ENCODE measurements around the gene TEX101.
"Not testable (repeated sequence)": the region's sequence is repeated elsewhere in the genome, so short reads cannot be mapped to it uniquely, and the experiment has no call there.

TEX101 gene

GRCh38 chr19:43422000-43422688 lies 7.5 kb downstream of the TEX101 start:
- no peak for DNase-seq

GRCh38 chr19:43422689-43423066 lies 8.0 kb downstream of the TEX101 start:
- no peak for DNase-seq

- no peak for DNase-seq
These were observed 9.1 kb downstream of the TEX101 start for GRCh38 chr19:43423779-43424178.

- DNase-seq, result no peak
These were observed 11.1 kb downstream of the TEX101 start for GRCh38 chr19:43425567-43426392.

- DNase-seq, result no peak
These were observed 14.7 kb downstream of the TEX101 start for GRCh38 chr19:43429395-43429794.

GRCh38 chr19:43430142-43430710 lies 15.5 kb downstream of the TEX101 start:
- DNase-seq, result no peak

GRCh38 chr19:43430976-43431375 lies 16.3 kb downstream of the TEX101 start:
- DNase-seq, result no peak

- no peak for DNase-seq
These were observed 18.6 kb downstream of the TEX101 start for GRCh38 chr19:43433358-43433673.

- no peak for DNase-seq
These were observed 19.0 kb downstream of the TEX101 start for GRCh38 chr19:43433689-43434088.

- no peak for DNase-seq
These were observed 21.1 kb downstream of the TEX101 start for GRCh38 chr19:43435775-43436174.

GRCh38 chr19:43437284-43437683 lies 22.6 kb downstream of the TEX101 start:
- DNase-seq, result not testable (repeated sequence)

- no peak for DNase-seq
These were observed 23.0 kb downstream of the TEX101 start for GRCh38 chr19:43437712-43438111.

- DNase-seq, result no peak
These were observed 23.8 kb downstream of the TEX101 start for GRCh38 chr19:43438291-43439031.

GRCh38 chr19:43439032-43439708 lies 24.5 kb downstream of the TEX101 start:
- DNase-seq, result peak; percentile 27

- DNase-seq, result no peak
These were observed 25.0 kb downstream of the TEX101 start for GRCh38 chr19:43439709-43440063.

- DNase-seq, result no peak
These were observed 27.0 kb downstream of the TEX101 start for GRCh38 chr19:43441716-43442115.

- DNase-seq, result not testable (repeated sequence)
These were observed 29.4 kb downstream of the TEX101 start for GRCh38 chr19:43444091-43444490.

GRCh38 chr19:43444531-43445287 lies 30.0 kb downstream of the TEX101 start:
- no peak for DNase-seq

- no peak for DNase-seq
These were observed 30.7 kb downstream of the TEX101 start for GRCh38 chr19:43445426-43445825.

GRCh38 chr19:43446746-43447489 lies 32.2 kb downstream of the TEX101 start:
- DNase-seq, result peak; percentile 83

GRCh38 chr19:43447655-43448054 lies 33.0 kb downstream of the TEX101 start:
- no peak for DNase-seq
